ENCODE measurements around the gene LANCL2.
"Not testable (repeated sequence)": the region's sequence is repeated elsewhere in the genome, so short reads cannot be mapped to it uniquely, and the experiment has no call there.

The LANCL2 gene

GRCh38 chr7:55362927-55363326, 2.2 kb upstream of the LANCL2 start:
- no peak for DNase-seq (ENCODE audit: low spot score)

- no peak for DNase-seq (ENCODE audit: low spot score)
These were observed 1.6 kb upstream of the LANCL2 start for GRCh38 chr7:55363386-55364170.

- peak; percentile 94 for DNase-seq (ENCODE audit: low spot score)
These were observed 731 bp downstream of the LANCL2 start for GRCh38 chr7:55365675-55366460.

GRCh38 chr7:55366461-55367070, 1.4 kb downstream of the LANCL2 start:
- no peak for DNase-seq (ENCODE audit: low spot score)

- DNase-seq (ENCODE audit: low spot score) = no peak
These were observed 2.2 kb downstream of the LANCL2 start for GRCh38 chr7:55367283-55367840.

- DNase-seq (ENCODE audit: low spot score) = no peak
These were observed 4.6 kb downstream of the LANCL2 start for GRCh38 chr7:55369427-55370400.

- DNase-seq (ENCODE audit: low spot score) = no peak
These were observed 9.1 kb downstream of the LANCL2 start for GRCh38 chr7:55374213-55374612.

GRCh38 chr7:55375237-55375636, 10.1 kb downstream of the LANCL2 start:
- no peak for DNase-seq (ENCODE audit: low spot score)

GRCh38 chr7:55377162-55377817, 12.2 kb downstream of the LANCL2 start:
- DNase-seq (ENCODE audit: low spot score) = no peak

- no peak for DNase-seq (ENCODE audit: low spot score)
These were observed 14.1 kb downstream of the LANCL2 start for GRCh38 chr7:55379285-55379684.

- DNase-seq (ENCODE audit: low spot score) = no peak
These were observed 16.1 kb downstream of the LANCL2 start for GRCh38 chr7:55381189-55381588.

GRCh38 chr7:55381696-55382095, 16.6 kb downstream of the LANCL2 start:
- no peak for DNase-seq (ENCODE audit: low spot score)

- no peak for DNase-seq (ENCODE audit: low spot score)
These were observed 17.1 kb downstream of the LANCL2 start for GRCh38 chr7:55382251-55382650.

GRCh38 chr7:55386541-55386940, 21.4 kb downstream of the LANCL2 start:
- no peak for DNase-seq (ENCODE audit: low spot score)

- no peak for DNase-seq (ENCODE audit: low spot score)
These were observed 22.2 kb downstream of the LANCL2 start for GRCh38 chr7:55387062-55387965.

GRCh38 chr7:55396233-55396785, 31.2 kb downstream of the LANCL2 start:
- no peak for DNase-seq (ENCODE audit: low spot score)

- DNase-seq (ENCODE audit: low spot score) = no peak
These were observed 32.5 kb downstream of the LANCL2 start for GRCh38 chr7:55397617-55398016.

GRCh38 chr7:55400191-55400590, 35.1 kb downstream of the LANCL2 start:
- no peak for DNase-seq (ENCODE audit: low spot score)

GRCh38 chr7:55402506-55402905, 37.4 kb downstream of the LANCL2 start:
- not testable (repeated sequence) for DNase-seq (ENCODE audit: low spot score)

Measured in CD4-positive, alpha-beta T cell treated with Interleukin-6 at 100 ng/mL for 8 hours (primary cell).